EL (cell line): ENCODE results near the gene RPL13A.
A peak's percentile ranks its signal among the peaks of the same experiment; 100 is the strongest.
"Not testable (repeated sequence)": the region's sequence is repeated elsewhere in the genome, so short reads cannot be mapped to it uniquely, and the experiment has no call there.

Experiments
- DNase-seq: peaks from one replicate; pipeline ENCODE4 v3.0.0-alpha.2; 2016

The RPL13A gene

DNA sequence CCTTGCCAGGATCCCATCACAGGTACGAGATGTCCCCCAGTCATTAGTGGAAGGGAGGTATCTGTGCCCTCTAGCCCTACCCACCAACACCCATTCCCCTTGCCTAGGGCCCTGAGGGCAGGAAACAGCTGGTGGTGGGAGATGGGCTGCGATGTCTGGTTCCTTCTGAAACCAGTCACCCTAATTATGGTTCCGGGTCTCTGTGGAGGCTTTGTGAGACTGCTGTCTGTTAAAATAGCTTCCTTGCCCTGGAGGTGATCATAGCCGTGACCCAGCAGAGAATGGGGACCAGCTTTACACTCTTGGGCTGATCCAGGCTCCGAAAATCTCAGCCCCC lies 28.9 kb upstream of the RPL13A start:
- no peak for DNase-seq

GRCh38 chr19:49459388-49459787 lies 28.0 kb upstream of the RPL13A start:
- DNase-seq, result no peak

GRCh38 chr19:49461130-49461529 lies 26.3 kb upstream of the RPL13A start:
- DNase-seq, result not testable (repeated sequence)

GRCh38 chr19:49461656-49462055 lies 25.8 kb upstream of the RPL13A start:
- DNase-seq, result no peak

DNA sequence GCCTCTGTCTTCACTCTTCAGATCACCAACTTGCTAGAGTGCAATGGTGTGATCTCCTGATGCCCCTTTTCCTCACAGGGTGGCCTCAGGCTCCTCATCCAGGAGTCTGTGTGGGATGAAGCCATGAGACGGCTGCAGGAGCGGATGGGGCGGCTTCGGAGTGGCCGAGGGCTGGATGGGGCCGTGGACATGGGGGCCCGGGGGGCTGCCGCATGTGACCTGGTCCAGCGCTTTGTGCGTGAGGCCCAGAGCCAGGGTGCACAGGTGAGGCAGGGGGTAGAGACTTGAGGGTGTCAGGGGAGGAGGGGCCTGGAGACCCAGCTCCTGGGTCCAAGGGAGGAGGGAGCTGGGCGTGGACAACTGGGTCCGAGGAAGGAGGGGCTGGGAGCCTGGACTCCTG lies 24.9 kb upstream of the RPL13A start:
- no peak for DNase-seq

- no peak for DNase-seq
Observed at GRCh38 chr19:49463960-49464740, 23.3 kb upstream of the RPL13A start.

DNA sequence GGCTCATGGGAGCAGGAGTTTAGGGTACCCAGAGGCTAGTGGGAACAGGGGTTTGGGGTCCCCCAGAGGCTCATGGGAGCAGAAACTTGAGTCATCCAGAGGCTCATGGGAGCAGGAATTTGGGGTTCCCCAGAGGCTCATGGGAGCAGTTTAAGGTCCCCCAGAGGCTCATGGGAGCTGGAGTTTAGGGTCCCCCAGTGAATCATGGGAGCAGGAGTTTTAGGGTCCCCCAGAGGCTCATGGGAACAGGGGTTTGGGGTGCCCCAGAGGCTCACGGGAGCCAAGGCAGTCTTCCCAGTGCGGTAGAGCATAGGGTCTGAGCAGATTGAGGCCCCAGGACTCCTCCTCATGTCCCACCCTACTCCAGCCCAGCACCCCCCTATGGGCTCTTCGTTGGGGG lies 22.0 kb upstream of the RPL13A start:
- DNase-seq, result no peak

GRCh38 chr19:49468199-49468598 lies 19.2 kb upstream of the RPL13A start:
- no peak for DNase-seq

GRCh38 chr19:49468746-49469447 lies 18.5 kb upstream of the RPL13A start:
- DNase-seq, result no peak

DNA sequence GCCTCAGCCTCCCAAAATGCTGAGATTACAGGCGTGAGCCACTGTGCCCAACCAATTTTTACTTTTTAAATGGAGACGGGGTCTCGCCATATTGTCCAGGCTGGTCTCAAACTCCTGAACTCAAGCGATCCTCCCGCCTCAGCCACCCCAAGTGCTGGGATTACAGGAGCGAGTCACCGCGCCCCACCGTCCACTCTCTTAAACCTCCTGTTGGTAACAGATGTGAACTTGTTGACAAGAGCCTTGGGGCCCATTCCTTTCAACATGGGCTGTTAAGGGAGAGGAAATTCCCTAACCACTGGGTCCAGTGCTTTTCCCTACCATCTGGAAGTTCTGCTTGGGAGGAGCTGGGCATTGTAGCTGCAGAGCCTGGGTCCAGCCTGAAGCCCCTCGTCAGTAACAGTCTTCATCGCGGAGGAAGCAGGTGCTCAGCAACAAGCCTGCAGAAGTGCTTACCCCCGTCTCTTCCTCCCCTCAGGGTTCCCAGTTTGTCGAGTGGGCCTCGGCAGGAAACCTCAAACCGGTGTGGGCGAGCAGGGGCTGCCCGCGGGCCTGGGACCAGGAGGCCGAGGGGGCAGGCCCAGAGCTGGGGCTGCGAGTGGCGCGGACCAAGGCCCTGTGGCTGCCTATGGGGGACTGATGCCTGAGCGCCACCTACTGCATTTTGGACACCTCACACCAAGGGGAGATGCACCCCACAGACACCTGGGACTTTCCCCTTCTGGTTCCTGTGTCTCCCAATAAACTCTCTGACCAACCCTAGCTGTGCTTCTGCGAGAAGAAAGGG lies 17.4 kb upstream of the RPL13A start:
- DNase-seq, result peak; percentile 30

- DNase-seq, result no peak
Observed at GRCh38 chr19:49470615-49470978, 16.8 kb upstream of the RPL13A start.

DNA sequence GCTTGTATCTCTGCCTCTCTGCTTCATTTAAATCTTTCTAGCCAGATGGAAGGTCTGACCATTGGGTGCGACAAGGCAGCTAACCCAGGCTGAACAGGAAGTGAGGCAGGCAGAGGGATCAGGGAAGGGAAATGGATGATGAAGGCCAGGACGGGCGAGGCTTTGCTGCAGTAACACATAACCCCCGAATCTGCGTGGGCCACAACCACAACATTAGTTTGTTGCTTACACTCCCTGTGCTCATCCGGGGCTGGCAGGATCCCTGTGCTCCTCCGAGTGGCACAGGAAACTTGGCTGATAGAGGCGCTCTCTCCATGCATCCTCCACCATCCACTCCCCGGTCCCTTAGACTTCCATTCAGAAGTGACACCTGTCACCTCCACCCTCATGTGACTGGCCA lies 14.5 kb upstream of the RPL13A start:
- DNase-seq, result no peak

DNA sequence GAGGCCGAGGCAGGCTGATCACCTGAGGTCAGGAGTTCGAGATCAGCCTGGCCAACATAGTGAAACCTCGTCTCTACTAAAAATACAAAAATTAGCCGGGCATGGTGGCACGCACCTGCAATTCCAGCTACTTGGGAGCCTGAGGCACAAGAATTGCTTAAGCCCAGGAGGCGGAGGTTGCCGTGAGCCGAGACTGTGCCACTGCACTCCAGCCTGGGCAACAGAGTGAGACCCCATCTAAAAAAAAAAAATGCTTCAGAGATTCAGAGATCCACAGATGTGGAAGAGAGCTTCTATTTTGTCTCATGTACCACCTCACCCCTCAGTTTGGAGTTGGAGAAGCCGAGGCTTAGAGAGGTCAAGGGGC lies 13.9 kb upstream of the RPL13A start:
- DNase-seq, result not testable (repeated sequence)

GRCh38 chr19:49473868-49474541 lies 13.4 kb upstream of the RPL13A start, which contains the start of gene FLT3LG:
Gene FLT3LG (plus strand): TSS chr19:49474215. CDS start chr19:49474640, 425 bp downstream.
- peak; percentile 85 for DNase-seq

DNA sequence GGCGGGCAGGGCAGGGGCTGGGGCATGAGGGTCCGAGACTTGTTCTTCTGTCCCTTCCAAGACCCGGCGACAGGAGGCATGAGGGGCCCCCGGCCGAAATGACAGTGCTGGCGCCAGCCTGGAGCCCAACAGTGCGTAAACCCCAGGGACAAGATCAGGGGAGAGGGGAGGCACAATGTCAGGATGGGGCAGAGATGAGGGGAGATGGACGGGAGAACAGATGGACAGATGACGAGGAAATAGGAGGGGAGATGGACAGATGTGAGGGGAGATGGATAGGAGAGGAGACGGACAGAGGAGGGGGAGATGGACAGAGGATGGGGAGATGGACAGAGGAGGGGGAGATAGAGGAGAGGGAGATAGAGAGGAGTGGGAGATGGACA lies 12.9 kb upstream of the RPL13A start:
- DNase-seq, result no peak

GRCh38 chr19:49475191-49475917 lies 12.1 kb upstream of the RPL13A start:
- DNase-seq, result no peak

DNA sequence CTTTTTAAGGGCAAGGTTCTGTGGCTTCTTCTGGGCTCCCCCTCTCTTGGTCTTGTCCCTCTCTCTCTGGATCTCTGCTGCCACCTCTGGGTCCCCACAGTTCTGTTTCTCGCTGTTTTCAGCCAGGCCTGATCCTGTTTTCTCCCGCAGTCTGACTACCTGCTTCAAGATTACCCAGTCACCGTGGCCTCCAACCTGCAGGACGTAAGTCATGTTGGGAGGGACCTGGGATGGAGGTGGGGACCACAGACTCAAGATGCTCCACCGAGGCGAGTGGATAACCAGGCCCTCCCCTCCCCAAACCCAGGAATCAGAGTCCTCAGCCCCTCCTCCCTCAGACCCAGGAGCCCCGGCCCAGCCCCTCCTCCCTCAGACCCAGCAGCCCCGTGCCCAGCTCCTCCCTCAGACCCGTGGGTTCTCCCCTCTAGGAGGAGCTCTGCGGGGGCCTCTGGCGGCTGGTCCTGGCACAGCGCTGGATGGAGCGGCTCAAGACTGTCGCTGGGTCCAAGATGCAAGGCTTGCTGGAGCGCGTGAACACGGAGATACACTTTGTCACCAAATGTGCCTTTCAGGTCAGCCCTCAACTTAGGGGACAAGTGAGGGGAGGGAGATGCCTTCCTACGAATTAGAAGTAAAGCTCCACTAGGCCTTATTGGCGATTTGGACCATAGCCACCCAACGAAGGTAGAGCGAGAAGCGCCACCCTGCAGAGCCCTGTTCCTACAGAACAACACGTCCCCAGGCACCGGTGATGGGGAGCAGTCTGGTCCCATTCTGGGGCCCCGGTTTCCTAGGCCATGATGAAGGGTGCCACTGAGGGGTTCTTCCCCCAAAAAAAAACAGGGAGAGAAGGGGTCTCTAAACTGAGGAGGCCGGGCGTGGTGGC lies 11.2 kb upstream of the RPL13A start:
- no peak for DNase-seq

GRCh38 chr19:49479975-49480628 lies 7.3 kb upstream of the RPL13A start:
- no peak for DNase-seq

GRCh38 chr19:49481020-49481683 lies 6.3 kb upstream of the RPL13A start:
- no peak for DNase-seq

DNA sequence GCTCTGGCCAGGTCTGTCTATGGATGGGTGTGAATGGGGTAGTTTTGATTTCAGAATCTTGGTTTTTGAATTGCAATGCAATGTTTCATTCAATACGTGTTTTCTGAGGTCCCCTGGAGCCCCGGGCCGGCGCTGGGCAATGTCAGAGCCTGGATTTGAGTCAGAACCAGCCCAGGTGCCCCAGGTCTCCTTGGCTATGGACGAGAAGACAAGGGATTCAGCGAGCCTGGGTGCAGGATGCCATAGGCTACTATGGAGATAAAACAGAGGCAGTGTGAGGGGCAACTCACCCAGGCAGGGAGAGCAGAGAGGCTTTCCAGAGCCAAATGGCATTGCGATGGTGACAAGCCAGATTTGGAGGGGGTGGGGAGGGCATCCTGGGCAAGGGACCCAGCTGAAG lies 1.2 kb upstream of the RPL13A start:
- no peak for DNase-seq
